B cell (primary cell): ENCODE results near the gene EBF3.

Experiments
- EZH2 ChIP-seq: IDR thresholded peaks from 2 replicates; pipeline ENCODE4 v1.6.1; 2012; ENCODE audit warnings: borderline replicate concordance, low read depth, mild to moderate bottlenecking, moderate library complexity, low read length; ENCODE audit not compliant: insufficient read depth, poor library complexity, severe bottlenecking
- TF ChIP-seq, protein P1 (sequence below): fragments of 200-600 bp; IDR thresholded peaks from one replicate; pipeline ENCODE4 v1.8.0; 2022; ENCODE audit warnings: antibody characterized with exemption, mild to moderate bottlenecking

- TF ChIP-seq, protein P1, sequence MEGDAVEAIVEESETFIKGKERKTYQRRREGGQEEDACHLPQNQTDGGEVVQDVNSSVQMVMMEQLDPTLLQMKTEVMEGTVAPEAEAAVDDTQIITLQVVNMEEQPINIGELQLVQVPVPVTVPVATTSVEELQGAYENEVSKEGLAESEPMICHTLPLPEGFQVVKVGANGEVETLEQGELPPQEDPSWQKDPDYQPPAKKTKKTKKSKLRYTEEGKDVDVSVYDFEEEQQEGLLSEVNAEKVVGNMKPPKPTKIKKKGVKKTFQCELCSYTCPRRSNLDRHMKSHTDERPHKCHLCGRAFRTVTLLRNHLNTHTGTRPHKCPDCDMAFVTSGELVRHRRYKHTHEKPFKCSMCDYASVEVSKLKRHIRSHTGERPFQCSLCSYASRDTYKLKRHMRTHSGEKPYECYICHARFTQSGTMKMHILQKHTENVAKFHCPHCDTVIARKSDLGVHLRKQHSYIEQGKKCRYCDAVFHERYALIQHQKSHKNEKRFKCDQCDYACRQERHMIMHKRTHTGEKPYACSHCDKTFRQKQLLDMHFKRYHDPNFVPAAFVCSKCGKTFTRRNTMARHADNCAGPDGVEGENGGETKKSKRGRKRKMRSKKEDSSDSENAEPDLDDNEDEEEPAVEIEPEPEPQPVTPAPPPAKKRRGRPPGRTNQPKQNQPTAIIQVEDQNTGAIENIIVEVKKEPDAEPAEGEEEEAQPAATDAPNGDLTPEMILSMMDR, result no peak
- TF ChIP-seq EZH2, result no peak
Measured at GRCh38 chr10:129885526-129885925, 78.5 kb downstream of the EBF3 start.
